Measurements from ENCODE around the gene ETFA.
A peak's percentile ranks its signal among the peaks of the same experiment; 100 is the strongest.

The ETFA gene

GRCh38 chr15:76229266-76229665, 82.0 kb downstream of the ETFA start:
- no peak overlapping the region for H3K27ac ChIP-seq
- no peak for DNase-seq (ENCODE audit: low spot score)
- POLR2A ChIA-PET (ENCODE audit: low non-redundant PET): interaction anchor here (0.6 kb wide), 1 partner anchor 92 kb away, joined by 4 read pairs; no protein-coding TSS in a partner anchor
- no peak for TF ChIP-seq CTCF (conservative IDR thresholded peaks at IDR 0.05; ENCODE audit: low read depth)
- CTCF ChIA-PET: interaction anchor here (0.6 kb wide), 1 partner anchor 16 kb away, joined by 4 read pairs; no protein-coding TSS in a partner anchor

GRCh38 chr15:76223521-76223920, 87.7 kb downstream of the ETFA start:
- no peak for DNase-seq (ENCODE audit: low spot score)
- POLR2A ChIA-PET (ENCODE audit: low non-redundant PET): no interaction called here
- CTCF ChIA-PET: interaction anchor here (0.5 to 0.8 kb wide), 2 partner anchors 24 to 61 kb away, joined by 4 to 6 read pairs; no protein-coding TSS in a partner anchor
- no peak overlapping the region for H3K27ac ChIP-seq
- no peak for TF ChIP-seq CTCF (conservative IDR thresholded peaks at IDR 0.05; ENCODE audit: low read depth)

GRCh38 chr15:76222159-76222558, 89.1 kb downstream of the ETFA start:
- H3K27ac ChIP-seq: no peak overlapping the region
- ChIA-PET POLR2A (ENCODE audit: low non-redundant PET) (no interaction called here), CTCF (no interaction called here)
- TF ChIP-seq CTCF (conservative IDR thresholded peaks at IDR 0.05; ENCODE audit: low read depth): no peak
- DNase-seq (ENCODE audit: low spot score): no peak

GRCh38 chr15:76221085-76221767, 90.0 kb downstream of the ETFA start:
- no peak for DNase-seq (ENCODE audit: low spot score)
- no peak for TF ChIP-seq CTCF (conservative IDR thresholded peaks at IDR 0.05; ENCODE audit: low read depth)
- no peak overlapping the region for H3K27ac ChIP-seq
- CTCF ChIA-PET: no interaction called here
- POLR2A ChIA-PET (ENCODE audit: low non-redundant PET): no interaction called here

GRCh38 chr15:76217882-76218217, 93.4 kb downstream of the ETFA start:
- no peak for DNase-seq (ENCODE audit: low spot score)
- ChIA-PET CTCF (interaction anchor here (0.6 to 0.9 kb wide), 2 partner anchors 11 to 50 kb away, joined by 3 to 4 read pairs; no protein-coding TSS in a partner anchor), POLR2A (ENCODE audit: low non-redundant PET) (no interaction called here)
- no peak for TF ChIP-seq CTCF (conservative IDR thresholded peaks at IDR 0.05; ENCODE audit: low read depth)
- H3K27ac ChIP-seq: peak overlapping the region; percentile 82

- H3K27ac ChIP-seq: peak overlapping the region; percentile 82
- ChIA-PET CTCF (interaction anchor here (0.6 to 0.9 kb wide), 2 partner anchors 11 to 51 kb away, joined by 3 to 4 read pairs; no protein-coding TSS in a partner anchor), POLR2A (ENCODE audit: low non-redundant PET) (no interaction called here)
- no peak for TF ChIP-seq CTCF (conservative IDR thresholded peaks at IDR 0.05; ENCODE audit: low read depth)
- peak; percentile 46 for DNase-seq (ENCODE audit: low spot score)
These were observed 94.0 kb downstream of the ETFA start for GRCh38 chr15:76217029-76217881.
